Measurements from ENCODE around the gene IMPA2.

- no peak for TF ChIP-seq EZH2 (IDR thresholded peaks at IDR 0.05; ENCODE audit: low read length, missing control alignments)
- no peak for TF ChIP-seq CTCF (conservative IDR thresholded peaks at IDR 0.05 in 1 of 2, IDR thresholded peaks at IDR 0.05 in 1 of 2; ENCODE audit: low read depth in 1 of 2, low read length in 2 of 2)
These were observed 10.9 kb downstream of the IMPA2 start for GRCh38 chr18:11992096-11992790.

All from fibroblast of lung (primary cell).